OCI-LY1 (cell line): Measurements from ENCODE around the gene TRAPPC10.
"Not testable (repeated sequence)": the region's sequence is repeated elsewhere in the genome, so short reads cannot be mapped to it uniquely, and the experiment has no call there.

ENCODE experiments used
- H2AFZ ChIP-seq: fragments of 200-600 bp; sonication (generic), shearing (Covaris generic); 2 replicates; pipeline ENCODE4 v1.6.0; 2014; ENCODE audit warnings: antibody characterized with exemption, mild to moderate bottlenecking, low read length
- H3F3A ChIP-seq: fragments of 200-600 bp; sonication (generic), shearing (Covaris generic); 2 replicates; pipeline ENCODE4 v1.6.0; 2014; ENCODE audit warnings: mild to moderate bottlenecking, antibody characterized with exemption, low read length, moderate library complexity; ENCODE audit not compliant: insufficient read depth
- H3K27ac ChIP-seq: fragments of 200-600 bp; sonication (generic); 2 replicates; pipeline ENCODE4 v1.5.1; 2014; ENCODE audit warnings: low read length, mixed run types, mild to moderate bottlenecking, low read depth; ENCODE audit not compliant: poor library complexity, severe bottlenecking
- H3K27me3 ChIP-seq: fragments of 200-600 bp; sonication (generic); 2 replicates; pipeline ENCODE4 v1.6.0; 2014; ENCODE audit warnings: antibody characterized with exemption, mild to moderate bottlenecking, low read length, moderate library complexity; ENCODE audit not compliant: insufficient read depth
- H3K36me3 ChIP-seq: fragments of 200-600 bp; sonication (generic); 2 replicates; pipeline ENCODE4 v1.6.1; 2014; ENCODE audit warnings: mild to moderate bottlenecking, antibody characterized with exemption, low read length, moderate library complexity, mixed read lengths; ENCODE audit not compliant: insufficient read depth
- H3K4me1 ChIP-seq: fragments of 200-600 bp; sonication (generic); 2 replicates; pipeline ENCODE4 v1.5.1; 2014; ENCODE audit warnings: mild to moderate bottlenecking, low read length, moderate library complexity; ENCODE audit not compliant: insufficient read depth, severe bottlenecking
- H3K4me2 ChIP-seq: fragments of 200-600 bp; sonication (generic), shearing (Covaris generic); 2 replicates; pipeline ENCODE4 v1.6.1; 2014; ENCODE audit warnings: low read length
- H3K4me3 ChIP-seq: fragments of 200-600 bp; sonication (generic); 2 replicates; pipeline ENCODE4 v1.5.1; 2014; ENCODE audit warnings: low read length, low read depth, mild to moderate bottlenecking, mixed read lengths; ENCODE audit not compliant: poor library complexity, severe bottlenecking
- H3K79me2 ChIP-seq: fragments of 200-600 bp; shearing (Covaris generic); 2 replicates; pipeline ENCODE4 v1.6.1; 2016; ENCODE audit warnings: mixed run types, low read length, mixed read lengths; ENCODE audit not compliant: insufficient read depth
- H3K9ac ChIP-seq: fragments of 200-600 bp; sonication (generic), shearing (Covaris generic); 2 replicates; pipeline ENCODE4 v1.6.1; 2014; ENCODE audit warnings: mild to moderate bottlenecking, low read length, mixed read lengths
- H3K9me2 ChIP-seq: fragments of 200-600 bp; sonication (generic), shearing (Covaris generic); 2 replicates; pipeline ENCODE4 v1.6.1; 2014; ENCODE audit warnings: low read depth, mild to moderate bottlenecking, low read length, mixed read lengths
- H3K9me3 ChIP-seq: fragments of 200-600 bp; shearing (Covaris generic); 2 replicates; pipeline ENCODE4 v1.6.1; 2014; ENCODE audit warnings: low read length, mixed read lengths
- H4K20me1 ChIP-seq: fragments of 200-600 bp; sonication (generic), shearing (Covaris generic); 2 replicates; pipeline ENCODE4 v1.6.0; 2016; ENCODE audit warnings: mild to moderate bottlenecking, low read length; ENCODE audit not compliant: insufficient read depth

TRAPPC10 gene

DNA sequence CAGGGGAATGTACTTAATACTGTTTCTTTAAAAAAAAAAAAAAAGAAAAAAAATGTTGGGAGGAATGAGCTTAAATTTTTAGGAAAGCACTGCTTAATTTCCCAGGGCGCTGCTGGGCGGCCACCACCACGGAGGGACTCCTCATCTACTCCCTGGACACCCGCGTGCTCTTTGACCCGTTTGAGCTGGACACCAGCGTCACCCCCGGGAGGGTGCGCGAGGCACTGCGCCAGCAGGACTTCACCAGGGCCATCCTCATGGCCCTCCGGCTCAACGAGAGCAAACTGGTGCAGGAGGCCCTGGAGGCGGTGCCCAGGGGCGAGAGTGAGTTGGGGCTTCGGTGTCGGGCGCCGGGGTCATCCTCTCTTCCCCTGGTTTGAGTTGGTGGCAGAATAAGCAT is 115.7 kb downstream of the TRAPPC10 start:
- not testable (repeated sequence) for H4K20me1 ChIP-seq, H3F3A ChIP-seq, H3K27me3 ChIP-seq, H3K27ac ChIP-seq, H3K4me2 ChIP-seq, H3K79me2 ChIP-seq, H3K4me3 ChIP-seq, H3K9me3 ChIP-seq, H3K9ac ChIP-seq, H3K4me1 ChIP-seq, H2AFZ ChIP-seq, H3K9me2 ChIP-seq, H3K36me3 ChIP-seq

- H2AFZ ChIP-seq, H3K9me3 ChIP-seq, H3K4me3 ChIP-seq, H3K9me2 ChIP-seq, H3K27me3 ChIP-seq, H3K27ac ChIP-seq, H3K4me2 ChIP-seq, H3K4me1 ChIP-seq, H3K79me2 ChIP-seq, H3K9ac ChIP-seq, H3F3A ChIP-seq, H4K20me1 ChIP-seq, H3K36me3 ChIP-seq: not testable (repeated sequence)
These were observed 121.6 kb downstream of the TRAPPC10 start for GRCh38 chr21:44133715-44134057.

- not testable (repeated sequence) for H3F3A ChIP-seq, H3K4me3 ChIP-seq, H3K9me3 ChIP-seq, H3K4me2 ChIP-seq, H3K27me3 ChIP-seq, H3K9me2 ChIP-seq, H2AFZ ChIP-seq, H3K4me1 ChIP-seq, H3K36me3 ChIP-seq, H3K79me2 ChIP-seq, H4K20me1 ChIP-seq, H3K9ac ChIP-seq, H3K27ac ChIP-seq
These were observed 122.6 kb downstream of the TRAPPC10 start for GRCh38 chr21:44134732-44135131.

DNA sequence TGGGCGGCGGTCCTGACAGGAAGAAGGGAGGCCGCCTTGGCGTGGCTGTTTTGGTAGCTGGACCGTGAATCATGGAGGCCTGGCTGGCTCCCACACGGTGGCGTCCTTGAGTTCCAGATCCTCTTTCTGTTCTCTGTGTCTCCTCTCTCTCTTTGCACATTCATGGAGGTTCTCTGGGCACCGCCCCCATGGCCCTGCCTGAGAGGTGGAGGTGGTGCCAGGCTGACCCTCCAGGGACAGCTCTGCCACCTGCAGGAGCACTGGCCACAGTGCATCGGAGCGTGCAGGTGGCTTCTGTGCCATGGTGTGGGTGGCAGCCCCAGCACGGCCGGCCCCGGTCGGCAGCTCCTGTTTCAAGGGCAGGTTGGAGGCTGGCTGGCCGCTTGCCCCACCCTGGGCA is 125.9 kb downstream of the TRAPPC10 start:
- H3K4me2 ChIP-seq, H3K9me2 ChIP-seq: not testable (repeated sequence)

DNA sequence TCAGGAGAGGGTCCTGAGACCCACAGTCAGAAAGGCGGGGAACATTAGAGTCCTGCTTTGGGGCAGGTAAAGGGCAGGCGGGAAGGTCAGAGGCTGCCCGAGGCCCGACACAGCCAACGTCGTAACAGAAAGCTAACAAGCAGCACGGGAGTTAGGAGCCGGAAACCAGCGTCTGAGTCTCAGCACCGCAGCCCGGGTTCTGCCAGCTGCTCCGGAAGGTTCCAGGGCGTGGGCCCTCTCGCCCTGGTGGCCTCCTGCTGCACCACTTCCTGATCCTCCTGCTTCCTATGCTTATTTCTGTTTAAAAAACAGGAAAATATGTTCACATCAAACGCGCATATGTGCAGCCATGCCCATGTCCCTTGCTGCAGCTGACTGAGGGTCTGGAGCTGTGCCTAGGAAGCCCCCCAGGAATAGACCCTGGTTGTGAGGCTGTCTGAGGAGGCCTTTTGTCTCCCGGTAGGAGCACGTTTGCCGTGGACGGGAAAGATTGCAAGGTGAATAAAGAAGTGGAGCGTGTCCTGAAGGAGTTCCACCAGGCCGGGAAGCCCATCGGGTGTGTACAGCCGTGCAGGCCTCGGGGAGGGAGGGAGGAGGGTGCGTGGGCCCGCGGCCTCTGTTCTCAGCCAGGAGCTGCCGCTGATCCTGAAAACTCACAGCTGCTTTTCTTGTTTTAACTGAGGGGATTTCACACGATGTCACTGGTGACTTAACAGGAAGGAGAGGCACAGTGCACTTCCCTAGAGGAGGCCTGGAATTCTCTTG is 127.9 kb downstream of the TRAPPC10 start:
- not testable (repeated sequence) for H3K27ac ChIP-seq, H4K20me1 ChIP-seq, H3K4me1 ChIP-seq, H2AFZ ChIP-seq, H3F3A ChIP-seq, H3K4me2 ChIP-seq, H3K9ac ChIP-seq, H3K9me2 ChIP-seq, H3K79me2 ChIP-seq, H3K4me3 ChIP-seq, H3K9me3 ChIP-seq, H3K27me3 ChIP-seq, H3K36me3 ChIP-seq

More for the DNA sequence above, 125.9 kb downstream of the TRAPPC10 start:
- not testable (repeated sequence) for H3K4me3 ChIP-seq, H4K20me1 ChIP-seq, H3F3A ChIP-seq, H3K27ac ChIP-seq, H3K4me1 ChIP-seq, H3K9me3 ChIP-seq, H3K79me2 ChIP-seq, H2AFZ ChIP-seq, H3K9ac ChIP-seq, H3K27me3 ChIP-seq, H3K36me3 ChIP-seq

- H3K9me3 ChIP-seq, H3K27ac ChIP-seq, H3K79me2 ChIP-seq, H4K20me1 ChIP-seq, H2AFZ ChIP-seq, H3K9me2 ChIP-seq, H3K36me3 ChIP-seq, H3K4me1 ChIP-seq, H3K4me3 ChIP-seq, H3F3A ChIP-seq, H3K9ac ChIP-seq, H3K4me2 ChIP-seq, H3K27me3 ChIP-seq: not testable (repeated sequence)
These were observed 128.4 kb downstream of the TRAPPC10 start for GRCh38 chr21:44140552-44140932.

GRCh38 chr21:44142470-44142869 is 130.4 kb downstream of the TRAPPC10 start:
- H2AFZ ChIP-seq, H3K9ac ChIP-seq, H4K20me1 ChIP-seq, H3K9me2 ChIP-seq, H3K4me3 ChIP-seq, H3K4me1 ChIP-seq, H3K79me2 ChIP-seq, H3K27me3 ChIP-seq, H3K4me2 ChIP-seq, H3K36me3 ChIP-seq, H3F3A ChIP-seq, H3K27ac ChIP-seq, H3K9me3 ChIP-seq: not testable (repeated sequence)

GRCh38 chr21:44143380-44143779 is 131.3 kb downstream of the TRAPPC10 start:
- H3K36me3 ChIP-seq, H3K9ac ChIP-seq, H3F3A ChIP-seq, H3K4me1 ChIP-seq, H4K20me1 ChIP-seq, H3K4me3 ChIP-seq, H3K9me2 ChIP-seq, H3K27me3 ChIP-seq, H3K4me2 ChIP-seq, H3K79me2 ChIP-seq, H3K9me3 ChIP-seq, H2AFZ ChIP-seq, H3K27ac ChIP-seq: not testable (repeated sequence)
